Measurements from ENCODE around the gene MTFR1L. TPM values are rescaled to one million over a fixed set of nuclear protein-coding genes. Genes with fewer than 3 reads are reported as not detected.
A peak's percentile ranks its signal among the peaks of the same experiment; 100 is the strongest.

Gene MTFR1L
- total RNA-seq, 1 experiment from 2014 or later, result 26.2 TPM

GRCh38 chr1:25847929-25848328, 28.2 kb downstream of the MTFR1L start:
- intact Hi-C loops (cut with micrococcal nuclease; ENCODE audit: unreplicated experiment), result no loop called here
- no peaks in the 10 kb centered on the region for H3K27me3 Mint-ChIP-seq (ENCODE audit: insufficient read depth, unreplicated experiment)
- BruUV-seq (replicated peaks), result no TSS peak
- H3K36me3 Mint-ChIP-seq (ENCODE audit: insufficient read depth, unreplicated experiment), result peaks cover 4% of the 10 kb centered on the region
- POLR2A ChIA-PET, result no interaction called here
- H3K36me3 ChIP-seq (ENCODE audit: control insufficient read depth, insufficient read depth, low read length), result no peaks in the 10 kb centered on the region
- H3K4me3 Mint-ChIP-seq (ENCODE audit: unreplicated experiment), result no peak overlapping the region
- peak overlapping the region; percentile 46 for H3K27ac Mint-ChIP-seq (ENCODE audit: unreplicated experiment)
- H3K4me3 ChIP-seq (ENCODE audit: low read depth, low read length), result no peak overlapping the region
- CTCF ChIA-PET, result interaction anchor here (1.0 to 1.2 kb wide), 2 partner anchors 150 to 231 kb away, joined by 5 to 7 read pairs; partner anchors contain the start of gene PAFAH2
- H3K4me1 Mint-ChIP-seq (ENCODE audit: low read depth, unreplicated experiment), result peaks cover 18% of the 10 kb centered on the region
- no peak for TF ChIP-seq CTCF (IDR thresholded peaks at IDR 0.05; ENCODE audit: insufficient read depth in 1 of 2, low read depth in 1 of 2, low read length in 1 of 2, severe bottlenecking in 1 of 2, unreplicated experiment in 1 of 2)
- H3K9me3 ChIP-seq, result no peaks in the 10 kb centered on the region
- no peaks in the 10 kb centered on the region for H3K9me3 Mint-ChIP-seq (ENCODE audit: unreplicated experiment)
- no peaks in the 10 kb centered on the region for H3K27me3 ChIP-seq (replicated peaks; ENCODE audit: control insufficient read depth, insufficient read depth, low read length)
- peaks cover 10% of the 10 kb centered on the region for H3K4me1 ChIP-seq
- no peak for DNase-seq

- peak overlapping the region; percentile 46 for H3K27ac Mint-ChIP-seq (ENCODE audit: unreplicated experiment)
- CTCF ChIA-PET, result interaction anchor here (0.6 to 1.2 kb wide), 4 partner anchors 18 to 231 kb away, joined by 3 to 17 read pairs (median 6); partner anchors contain the start of gene PAFAH2
- BruUV-seq (replicated peaks), result no TSS peak
Observed at GRCh38 chr1:25848531-25848930, 28.8 kb downstream of the MTFR1L start.

DNA sequence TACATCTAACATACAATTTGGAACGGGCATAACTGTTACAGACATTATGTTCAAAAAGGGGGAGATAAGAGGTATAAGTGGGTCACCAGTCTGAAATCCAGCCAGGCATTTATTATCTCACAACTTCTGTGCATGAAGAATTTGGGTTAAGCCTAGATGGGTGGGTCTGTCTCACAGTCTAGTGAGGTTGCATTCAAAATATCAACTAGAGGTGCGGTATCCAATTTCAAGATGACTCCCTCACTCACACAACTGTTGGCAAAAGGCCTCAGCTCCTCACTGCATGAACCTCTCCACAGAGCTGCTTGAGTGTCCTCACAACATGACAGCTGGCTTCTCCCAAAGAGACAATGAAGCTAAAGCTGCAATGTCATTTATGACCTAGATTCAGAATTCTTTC, 34.8 kb downstream of the MTFR1L start:
- DNase-seq, result no peak
- Mint-ChIP-seq H3K4me1 (ENCODE audit: low read depth, unreplicated experiment) (peaks cover 6% of the 10 kb centered on the region), H3K9me3 (ENCODE audit: unreplicated experiment) (no peaks in the 10 kb centered on the region), H3K27me3 (ENCODE audit: insufficient read depth, unreplicated experiment) (no peaks in the 10 kb centered on the region), H3K4me3 (ENCODE audit: unreplicated experiment) (no peak overlapping the region), H3K27ac (ENCODE audit: unreplicated experiment) (no peak overlapping the region), H3K36me3 (ENCODE audit: insufficient read depth, unreplicated experiment) (peaks cover 19% of the 10 kb centered on the region)
- TF ChIP-seq CTCF (IDR thresholded peaks at IDR 0.05; ENCODE audit: insufficient read depth in 1 of 2, low read depth in 1 of 2, low read length in 1 of 2, severe bottlenecking in 1 of 2, unreplicated experiment in 1 of 2), result no peak
- H3K9me3 ChIP-seq, result no peaks in the 10 kb centered on the region
- no peak overlapping the region for H3K4me3 ChIP-seq (ENCODE audit: low read depth, low read length)
- H3K27me3 ChIP-seq (replicated peaks; ENCODE audit: control insufficient read depth, insufficient read depth, low read length), result no peaks in the 10 kb centered on the region
- ChIA-PET POLR2A (no interaction called here), CTCF (no interaction called here)
- no TSS peak for BruUV-seq (replicated peaks)
- intact Hi-C loops (cut with micrococcal nuclease; ENCODE audit: unreplicated experiment), result no loop called here
- H3K36me3 ChIP-seq (ENCODE audit: control insufficient read depth, insufficient read depth, low read length), result no peaks in the 10 kb centered on the region
- no peaks in the 10 kb centered on the region for H3K4me1 ChIP-seq

More at GRCh38 chr1:25848531-25848930, 28.8 kb downstream of the MTFR1L start:
- H3K36me3 ChIP-seq (ENCODE audit: control insufficient read depth, insufficient read depth, low read length), result no peaks in the 10 kb centered on the region
- Mint-ChIP-seq H3K9me3 (ENCODE audit: unreplicated experiment) (no peaks in the 10 kb centered on the region), H3K36me3 (ENCODE audit: insufficient read depth, unreplicated experiment) (peaks cover 4% of the 10 kb centered on the region), H3K4me1 (ENCODE audit: low read depth, unreplicated experiment) (peaks cover 18% of the 10 kb centered on the region), H3K27me3 (ENCODE audit: insufficient read depth, unreplicated experiment) (no peaks in the 10 kb centered on the region), H3K4me3 (ENCODE audit: unreplicated experiment) (no peak overlapping the region)
- peaks cover 10% of the 10 kb centered on the region for H3K4me1 ChIP-seq
- peak in 1 of 2 experiments; percentile 30 for DNase-seq
- intact Hi-C loops (cut with micrococcal nuclease; ENCODE audit: unreplicated experiment), result no loop called here
- no peaks in the 10 kb centered on the region for H3K27me3 ChIP-seq (replicated peaks; ENCODE audit: control insufficient read depth, insufficient read depth, low read length)
- no peaks in the 10 kb centered on the region for H3K9me3 ChIP-seq
- H3K4me3 ChIP-seq (ENCODE audit: low read depth, low read length), result no peak overlapping the region
- POLR2A ChIA-PET, result interaction anchor here (0.6 kb wide), 1 partner anchor 428 kb away, joined by 3 read pairs; no protein-coding TSS in a partner anchor
- no peak for TF ChIP-seq CTCF (IDR thresholded peaks at IDR 0.05; ENCODE audit: insufficient read depth in 1 of 2, low read depth in 1 of 2, low read length in 1 of 2, severe bottlenecking in 1 of 2, unreplicated experiment in 1 of 2)

All from Caco-2 (cell line).